Kidney epithelial cell (primary cell): ENCODE data around the gene S100A13. TPM values are rescaled to one million over a fixed set of nuclear protein-coding genes. Genes with fewer than 3 reads are reported as not detected.
A peak's percentile ranks its signal among the peaks of the same experiment; 100 is the strongest.

Source experiments
- DNase-seq: peaks from one replicate; pipeline ENCODE4 v3.0.0-alpha.2; 2010; ENCODE audit warnings: low read depth
- H3K27me3 ChIP-seq: 2 replicates; pipeline ENCODE4 v1.6.0; 2011; ENCODE audit warnings: low read length; ENCODE audit not compliant: control insufficient read depth, insufficient read depth
- H3K36me3 ChIP-seq: 2 replicates; pipeline ENCODE4 v1.5.1; 2011; ENCODE audit warnings: low read length; ENCODE audit not compliant: control insufficient read depth, insufficient read depth
- H3K4me3 ChIP-seq: 2 replicates; pipeline ENCODE4 v1.5.1; 2011; ENCODE audit warnings: low read depth, mild to moderate bottlenecking, control low read depth, low read length
- CTCF ChIP-seq: IDR thresholded peaks from 2 replicates; pipeline ENCODE4 v1.5.1; 2011; ENCODE audit warnings: mild to moderate bottlenecking, moderate library complexity, low read length, control low read depth, inconsistent platforms; ENCODE audit not compliant: insufficient read depth, poor library complexity, severe bottlenecking
- total RNA-seq: library from RNA; depleted of rRNA; stranded (reverse); fragments of >200 nt; gene quantifications from 2 replicates; pipeline ENCODE4 v1.2.3, GENCODE V29; 2015

The S100A13 gene
- total RNA-seq, 1 donor from 2014 or later = 171 TPM

- H3K36me3 ChIP-seq = no peaks in the 10 kb centered on the region
- no peak overlapping the region for H3K4me3 ChIP-seq
- H3K27me3 ChIP-seq = no peaks in the 10 kb centered on the region
- no peak for DNase-seq
- TF ChIP-seq CTCF = no peak
These were observed 8.1 kb downstream of the S100A13 start for GRCh38 chr1:153619171-153619570.

GRCh38 chr1:153617663-153618062, 9.6 kb downstream of the S100A13 start:
- Histone ChIP-seq H3K36me3 (no peaks in the 10 kb centered on the region), H3K27me3 (no peaks in the 10 kb centered on the region), H3K4me3 (no peak overlapping the region)
- DNase-seq = no peak
- peak; percentile 90 for TF ChIP-seq CTCF

- Histone ChIP-seq H3K4me3 (no peak overlapping the region), H3K27me3 (no peaks in the 10 kb centered on the region), H3K36me3 (no peaks in the 10 kb centered on the region)
- DNase-seq = no peak
- no peak for TF ChIP-seq CTCF
These were observed 10.4 kb downstream of the S100A13 start for GRCh38 chr1:153616917-153617311.

GRCh38 chr1:153616144-153616916, 11.0 kb downstream of the S100A13 start, which contains the start of gene S100A14:
Gene S100A14 (minus strand): TSS chr1:153616325. CDS start chr1:153615858, 467 bp downstream.
- H3K4me3 ChIP-seq = no peak within 1 kb of the TSS
- no peak for DNase-seq
- no peaks in the 10 kb centered on the region for H3K36me3 ChIP-seq
- TF ChIP-seq CTCF = no peak
- no peaks in the 10 kb centered on the region for H3K27me3 ChIP-seq

GRCh38 chr1:153615406-153615805, 11.9 kb downstream of the S100A13 start:
- DNase-seq = no peak

More at GRCh38 chr1:153615406-153615805, 11.9 kb downstream of the S100A13 start:
- Histone ChIP-seq H3K36me3 (no peaks in the 10 kb centered on the region), H3K27me3 (no peaks in the 10 kb centered on the region), H3K4me3 (no peak overlapping the region)
- TF ChIP-seq CTCF = no peak
